HCT116 (cell line): ENCODE measurements around the gene CDH23. TPM values are rescaled to one million over a fixed set of nuclear protein-coding genes. Genes with fewer than 3 reads are reported as not detected.
A peak's percentile ranks its signal among the peaks of the same experiment; 100 is the strongest.

Source experiments
- ATAC-seq: fragments of 200-7000 bp; cut with Tn5 transposase; 2 replicates; pipeline ENCODE4 v1.9.1; 2020; ENCODE audit warnings: mild to moderate bottlenecking, moderate library complexity
- BruUV-seq: library from RNA; stranded (reverse); fragments of 400-500 nt; replicated peaks from 2 replicates; lab custom pipeline; 2021; lab: Mats Ljungman, UMichigan
- CTCF ChIA-PET: fragments of 300-600 bp; sonication (Branson Sonifier 250); formaldehyde crosslinking; loops from one replicate; lab custom pipeline; 2021; ENCODE audit warnings: antibody characterized with exemption; lab: Charles Lee
- POLR2A ChIA-PET: fragments of 300-600, 350-600 bp; sonication (Branson Sonifier 250); formaldehyde crosslinking; loops from one replicate; lab custom pipeline; 2021; ENCODE audit warnings: antibody characterized with exemption; lab: Charles Lee
- RAD21 ChIA-PET, 2 experiments: fragments of 300-600 bp; sonication (Branson Sonifier 250); formaldehyde crosslinking; loops; one replicate each; lab custom pipeline; 2023; ENCODE audit warnings: low total read pairs in 2 of 2; ENCODE audit not compliant: uncharacterized antibody in 2 of 2, unreplicated experiment in 2 of 2, low non-redundant PET in 1 of 2; lab: Charles Lee
- DNase-seq: peaks from one replicate; pipeline ENCODE4 v3.0.0-alpha.2; 2010; ENCODE audit warnings: low read depth, low spot score
- H2AFZ ChIP-seq: fragments of 200-600 bp; shearing (Covaris generic), sonication (generic); 2 replicates; pipeline ENCODE4 v1.6.1; 2017; ENCODE audit warnings: low read depth, mixed run types, mixed read lengths, antibody characterized with exemption, low read length; ENCODE audit not compliant: poor library complexity, severe bottlenecking
- H3K27ac ChIP-seq: 2 replicates; pipeline ENCODE4 v1.5.1; 2012; ENCODE audit warnings: low read depth, low read length
- H3K27me3 ChIP-seq: fragments of 200-600 bp; sonication (generic); 2 replicates; pipeline ENCODE4 v1.6.1; 2016; ENCODE audit warnings: mixed run types, low read length, mixed read lengths; ENCODE audit not compliant: insufficient read depth
- H3K36me3 ChIP-seq, 2 experiments: fragments of 200-500 bp in 1 of 2; fragments of 200-600 bp in 1 of 2; sonication (Bioruptor generic) in 1 of 2; sonication (generic) in 1 of 2; 2 replicates each; pipeline versions ENCODE4 v1.5.1 to v1.6.1; 2014 to 2016; ENCODE audit warnings: low read length in 2 of 2, inconsistent platforms in 1 of 2, mixed read lengths in 1 of 2, mixed run types in 1 of 2; ENCODE audit not compliant: insufficient read depth in 2 of 2, control insufficient read depth in 1 of 2
- H3K4me1 ChIP-seq, 2 experiments: fragments of 200-600 bp in 1 of 2; sonication (generic) in 1 of 2; 2 replicates each; pipeline versions ENCODE4 v1.5.1 to v1.6.1; 2012 to 2017; ENCODE audit warnings: low read length in 2 of 2, inconsistent platforms in 1 of 2, mild to moderate bottlenecking in 1 of 2, mixed read lengths in 1 of 2, mixed run types in 1 of 2, moderate library complexity in 1 of 2; ENCODE audit not compliant: insufficient read depth in 2 of 2, control insufficient read depth in 1 of 2
- H3K4me2 ChIP-seq: fragments of 200-600 bp; sonication (generic); 2 replicates; pipeline ENCODE4 v1.6.1; 2017; ENCODE audit warnings: mixed run types, low read length, mixed read lengths
- H3K4me3 ChIP-seq, 2 experiments: fragments of 200-600 bp in 1 of 2; sonication (generic) in 1 of 2; replicated peaks in 1 of 2; 2 replicates each; pipeline ENCODE4 v1.5.1; 2011 to 2016; ENCODE audit warnings: low read length in 2 of 2, control low read depth in 1 of 2, low read depth in 1 of 2, mild to moderate bottlenecking in 1 of 2, mixed read lengths in 1 of 2, mixed run types in 1 of 2
- H3K79me2 ChIP-seq: fragments of 200-600 bp; sonication (generic); 2 replicates; pipeline ENCODE4 v1.6.1; 2017; ENCODE audit warnings: mild to moderate bottlenecking, mixed run types, low read length, moderate library complexity, mixed read lengths; ENCODE audit not compliant: insufficient read depth
- H3K9ac ChIP-seq: fragments of 200-600 bp; sonication (generic); 2 replicates; pipeline ENCODE4 v1.6.1; 2016; ENCODE audit warnings: low read length, mixed read lengths
- H3K9me2 ChIP-seq: fragments of 200-600 bp; sonication (generic), shearing (Covaris generic); 2 replicates; pipeline ENCODE4 v1.6.1; 2017; ENCODE audit warnings: mixed run types, mild to moderate bottlenecking, moderate library complexity; ENCODE audit not compliant: insufficient read depth
- H3K9me3 ChIP-seq, 2 experiments: fragments of 200-500 bp in 1 of 2; fragments of 200-600 bp in 1 of 2; sonication (Bioruptor generic) in 1 of 2; sonication (generic) in 1 of 2; 2 replicates each; pipeline ENCODE4 v1.6.1; 2014 to 2017; ENCODE audit warnings: low read length in 2 of 2, mixed read lengths in 2 of 2, inconsistent platforms in 1 of 2, low read depth in 1 of 2, mild to moderate bottlenecking in 1 of 2, mixed run types in 1 of 2, moderate library complexity in 1 of 2; ENCODE audit not compliant: control insufficient read depth in 1 of 2, insufficient read depth in 1 of 2
- H4K20me1 ChIP-seq: fragments of 200-600 bp; sonication (generic), shearing (Covaris generic); 2 replicates; pipeline ENCODE4 v1.6.1; 2017; ENCODE audit warnings: mixed run types, mild to moderate bottlenecking, moderate library complexity; ENCODE audit not compliant: insufficient read depth
- CTCF ChIP-seq, 3 experiments: fragments of 200-600 bp in 1 of 3; sonication (generic) in 1 of 3; IDR thresholded peaks in 2 of 3; conservative IDR thresholded peaks in 1 of 3; 2 replicates each; pipeline ENCODE4 v1.5.1; 2012 to 2017; ENCODE audit warnings: low read depth in 2 of 3, low read length in 2 of 3, antibody characterized with exemption in 1 of 3, borderline replicate concordance in 1 of 3, control low read depth in 1 of 3, mild to moderate bottlenecking in 1 of 3, mixed read lengths in 1 of 3, mixed run types in 1 of 3, moderate library complexity in 1 of 3; ENCODE audit not compliant: insufficient read depth in 1 of 3
- POLR2AphosphoS5 ChIP-seq: IDR thresholded peaks from 2 replicates; pipeline ENCODE4 v1.6.1; 2011; ENCODE audit warnings: mild to moderate bottlenecking, low read depth, low read length, moderate library complexity
- RAD21 ChIP-seq: IDR thresholded peaks from 2 replicates; pipeline ENCODE4 v1.6.1; 2012; ENCODE audit warnings: low read depth, mild to moderate bottlenecking
- SP1 ChIP-seq: IDR thresholded peaks from 2 replicates; pipeline ENCODE4 v1.6.1; 2012; ENCODE audit warnings: low read depth
- TCF7L2 ChIP-seq: IDR thresholded peaks from 2 replicates; pipeline ENCODE4 v1.7.0; 2011; ENCODE audit warnings: borderline replicate concordance, inconsistent platforms; ENCODE audit not compliant: insufficient read depth, insufficient read length; ENCODE audit errors: extremely low read depth
- intact Hi-C: fragments of 100-400 bp; cut with micrococcal nuclease; formaldehyde crosslinking; loops from 2 replicates; pipeline ENCODE4 v1.10.0; 2022
- total RNA-seq: library from RNA; stranded (reverse); gene quantifications from one replicate; pipeline ENCODE4 v1.2.1, GENCODE V29; 2021; ENCODE audit not compliant: unreplicated experiment
- TF ChIP-seq, protein P1 (sequence below): IDR thresholded peaks from 2 replicates; pipeline ENCODE4 v1.6.1; 2012; ENCODE audit warnings: low read depth

The CDH23 gene
- total RNA-seq, 1 experiment from 2014 or later, result not detected

GRCh38 chr10:71429304-71429703 is 32.6 kb downstream of the CDH23 start:
- ATAC-seq, result no peak
- DNase-seq, result no peak
- H3K9ac ChIP-seq, result no peak overlapping the region
- CTCF ChIA-PET, result interaction anchor here (0.9 to 1.7 kb wide), 4 partner anchors 11 to 180 kb away, joined by 3 to 5 read pairs (median 3); no protein-coding TSS in a partner anchor
- H3K4me2 ChIP-seq, result no peak overlapping the region
- no peak overlapping the region for H2AFZ ChIP-seq
- H3K4me1 ChIP-seq, result peaks cover 7% of the 10 kb centered on the region in 2 experiments; a peak in 3 of 4 replicates
- intact Hi-C loops, result no loop called here
- no peaks in the 10 kb centered on the region for H3K9me3 ChIP-seq
- no peak overlapping the region for H3K27ac ChIP-seq
- H3K79me2 ChIP-seq, result no peaks in the 10 kb centered on the region
- RAD21 ChIA-PET, result no interaction called here
- 0 out of 2 replicates have a peak, but pooled peaks cover 3% of the 10 kb centered on the region for H3K27me3 ChIP-seq
- H3K4me3 ChIP-seq, result no peak overlapping the region
- BruUV-seq, result no TSS peak
- no peaks in the 10 kb centered on the region for H3K9me2 ChIP-seq
- TF ChIP-seq RAD21, result no peak
- POLR2A ChIA-PET, result no interaction called here
- no peaks in the 10 kb centered on the region for H3K36me3 ChIP-seq
- H4K20me1 ChIP-seq, result no peaks in the 10 kb centered on the region

DNA sequence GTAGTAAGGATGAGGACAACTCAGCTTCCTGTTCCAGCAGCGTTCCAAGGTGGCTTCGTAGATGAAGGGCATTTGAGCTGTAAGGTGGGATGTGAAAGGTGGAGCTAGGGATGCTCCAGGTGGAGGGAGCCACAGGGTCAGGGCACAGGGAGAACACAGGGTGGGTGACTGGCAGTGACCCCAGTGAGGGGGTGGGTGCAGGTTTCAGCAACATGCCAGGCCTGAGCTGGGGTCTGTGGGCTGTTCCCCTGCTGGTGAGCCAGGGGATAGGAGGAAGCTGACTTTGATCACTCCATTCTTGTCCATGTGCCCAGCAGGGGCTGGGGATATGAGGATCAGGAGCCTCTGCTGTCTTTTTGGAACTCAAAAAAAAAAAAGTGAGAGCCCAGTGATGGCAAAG is 33.2 kb downstream of the CDH23 start:
- H3K9me2 ChIP-seq, result no peaks in the 10 kb centered on the region
- no peaks in the 10 kb centered on the region for H3K9me3 ChIP-seq
- BruUV-seq, result no TSS peak
- no peak overlapping the region for H3K4me2 ChIP-seq
- ATAC-seq (no peak; the same call in 1 of the 2 replicates), DNase-seq (no peak)
- H3K27me3 ChIP-seq, result 0 out of 2 replicates have a peak, but pooled peaks cover 3% of the 10 kb centered on the region
- RAD21 ChIA-PET, result no interaction called here
- TF ChIP-seq CTCF (IDR thresholded peaks at IDR 0.05 in 2 of 3, conservative IDR thresholded peaks at IDR 0.05 in 1 of 3; ENCODE audit: borderline replicate concordance in 1 of 3, insufficient read depth in 1 of 3, low read depth in 2 of 3, low read length in 2 of 3), result peak in 2 of 3 experiments; percentile 54 to 56; a peak in 4 of 6 replicates
- TF ChIP-seq, protein P1, sequence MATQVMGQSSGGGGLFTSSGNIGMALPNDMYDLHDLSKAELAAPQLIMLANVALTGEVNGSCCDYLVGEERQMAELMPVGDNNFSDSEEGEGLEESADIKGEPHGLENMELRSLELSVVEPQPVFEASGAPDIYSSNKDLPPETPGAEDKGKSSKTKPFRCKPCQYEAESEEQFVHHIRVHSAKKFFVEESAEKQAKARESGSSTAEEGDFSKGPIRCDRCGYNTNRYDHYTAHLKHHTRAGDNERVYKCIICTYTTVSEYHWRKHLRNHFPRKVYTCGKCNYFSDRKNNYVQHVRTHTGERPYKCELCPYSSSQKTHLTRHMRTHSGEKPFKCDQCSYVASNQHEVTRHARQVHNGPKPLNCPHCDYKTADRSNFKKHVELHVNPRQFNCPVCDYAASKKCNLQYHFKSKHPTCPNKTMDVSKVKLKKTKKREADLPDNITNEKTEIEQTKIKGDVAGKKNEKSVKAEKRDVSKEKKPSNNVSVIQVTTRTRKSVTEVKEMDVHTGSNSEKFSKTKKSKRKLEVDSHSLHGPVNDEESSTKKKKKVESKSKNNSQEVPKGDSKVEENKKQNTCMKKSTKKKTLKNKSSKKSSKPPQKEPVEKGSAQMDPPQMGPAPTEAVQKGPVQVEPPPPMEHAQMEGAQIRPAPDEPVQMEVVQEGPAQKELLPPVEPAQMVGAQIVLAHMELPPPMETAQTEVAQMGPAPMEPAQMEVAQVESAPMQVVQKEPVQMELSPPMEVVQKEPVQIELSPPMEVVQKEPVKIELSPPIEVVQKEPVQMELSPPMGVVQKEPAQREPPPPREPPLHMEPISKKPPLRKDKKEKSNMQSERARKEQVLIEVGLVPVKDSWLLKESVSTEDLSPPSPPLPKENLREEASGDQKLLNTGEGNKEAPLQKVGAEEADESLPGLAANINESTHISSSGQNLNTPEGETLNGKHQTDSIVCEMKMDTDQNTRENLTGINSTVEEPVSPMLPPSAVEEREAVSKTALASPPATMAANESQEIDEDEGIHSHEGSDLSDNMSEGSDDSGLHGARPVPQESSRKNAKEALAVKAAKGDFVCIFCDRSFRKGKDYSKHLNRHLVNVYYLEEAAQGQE, result no peak
- no peak for TF ChIP-seq POLR2AphosphoS5
- TF ChIP-seq TCF7L2, result no peak
- no peak for TF ChIP-seq SP1
- intact Hi-C loops, result no loop called here
- H3K4me3 ChIP-seq, result no peak overlapping the region
- POLR2A ChIA-PET, result no interaction called here
- no peaks in the 10 kb centered on the region for H3K79me2 ChIP-seq
- peaks cover 9 to 13% of the 10 kb centered on the region in 2 experiments; a peak in 3 of 4 replicates for H3K4me1 ChIP-seq
- no peaks in the 10 kb centered on the region for H3K36me3 ChIP-seq
- H3K9ac ChIP-seq, result no peak overlapping the region
- CTCF ChIA-PET, result interaction anchor here (0.9 to 1.7 kb wide), 5 partner anchors 10 to 179 kb away, joined by 3 to 5 read pairs (median 3); no protein-coding TSS in a partner anchor
- no peak overlapping the region for H2AFZ ChIP-seq
- no peak overlapping the region for H3K27ac ChIP-seq
- H4K20me1 ChIP-seq, result no peaks in the 10 kb centered on the region
